CD4-positive, alpha-beta T cell treated with Interleukin-2 at 100 ng/mL for 4 hours (primary cell): Measurements from ENCODE around the gene CHD9NB.
"Not testable (repeated sequence)": the region's sequence is repeated elsewhere in the genome, so short reads cannot be mapped to it uniquely, and the experiment has no call there.

Experiments used
- DNase-seq: peaks from one replicate; pipeline ENCODE4 v3.0.0-alpha.2; 2020; ENCODE audit warnings: low spot score

Gene CHD9NB

DNA sequence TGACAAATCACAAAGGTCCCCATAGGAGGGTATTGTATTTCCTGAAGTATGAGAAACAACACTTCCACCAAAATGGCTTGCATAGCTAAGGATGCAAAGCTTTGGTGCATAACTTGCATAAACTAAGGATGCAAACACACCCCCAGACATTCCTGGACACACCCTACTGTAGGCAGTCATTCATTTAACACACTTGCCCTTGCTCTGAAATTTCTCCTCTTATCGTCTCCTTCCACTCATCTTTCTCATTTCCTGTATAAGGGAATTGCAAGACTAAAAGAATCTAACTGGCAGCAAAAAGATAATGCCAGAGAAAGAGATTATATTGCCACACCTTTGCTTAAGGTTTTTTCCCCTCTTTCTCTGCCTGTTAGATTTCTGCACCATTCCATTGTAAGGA is 30.4 kb upstream of the CHD9NB start:
- DNase-seq: no peak

DNA sequence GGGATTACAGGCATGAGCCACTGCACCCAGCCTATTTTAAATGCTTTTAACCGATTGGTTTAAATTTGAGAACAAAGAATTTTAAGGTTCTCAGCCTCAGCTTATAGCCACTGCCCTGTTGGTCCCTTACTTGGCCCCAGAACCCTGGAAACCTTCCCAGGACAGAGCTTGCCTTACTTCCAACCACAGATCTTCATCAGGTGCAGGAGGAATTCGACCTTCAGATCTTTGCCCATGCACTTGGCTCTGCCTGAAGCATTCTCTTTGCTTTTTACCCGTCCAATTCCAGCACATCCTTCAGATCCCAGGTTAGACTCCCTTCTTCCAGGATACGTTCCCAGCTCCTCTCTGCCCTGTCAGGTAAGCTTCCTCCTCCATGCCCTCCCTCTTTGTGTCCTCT is 29.8 kb upstream of the CHD9NB start:
- no peak for DNase-seq

DNA sequence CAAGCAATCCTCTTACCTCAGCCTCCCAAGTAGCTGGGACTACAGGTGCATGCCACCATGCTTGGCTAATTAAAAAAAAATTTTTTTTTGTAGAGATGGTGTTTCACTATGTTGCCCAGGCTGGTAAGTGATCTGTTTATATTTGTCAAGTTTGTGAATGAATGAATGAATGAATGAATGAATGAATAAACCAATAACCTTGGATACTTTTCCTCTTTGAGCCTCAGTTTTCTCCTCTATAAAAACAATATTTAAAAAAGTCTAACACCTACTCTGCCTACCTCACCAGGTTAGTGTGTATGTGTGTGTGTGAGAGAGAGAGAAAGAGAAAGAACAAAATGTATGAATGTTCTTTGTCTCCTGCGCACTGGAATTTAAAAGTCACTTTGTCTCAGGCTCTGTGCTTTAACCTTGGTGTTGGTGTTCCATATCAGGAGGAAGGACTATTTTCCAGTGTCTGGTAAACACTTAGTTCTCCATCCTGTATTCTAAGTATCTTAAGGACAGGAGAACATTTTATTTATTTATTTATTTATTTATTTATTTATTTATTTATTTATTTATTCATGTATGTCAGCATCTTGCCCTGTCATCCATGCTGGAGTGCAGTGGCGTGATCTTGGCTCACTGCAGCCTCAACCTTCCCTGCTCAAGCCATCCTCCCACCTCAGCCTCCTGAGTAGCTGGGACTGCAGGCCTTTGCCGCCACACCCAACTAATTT is 29.1 kb upstream of the CHD9NB start:
- DNase-seq: no peak

DNA sequence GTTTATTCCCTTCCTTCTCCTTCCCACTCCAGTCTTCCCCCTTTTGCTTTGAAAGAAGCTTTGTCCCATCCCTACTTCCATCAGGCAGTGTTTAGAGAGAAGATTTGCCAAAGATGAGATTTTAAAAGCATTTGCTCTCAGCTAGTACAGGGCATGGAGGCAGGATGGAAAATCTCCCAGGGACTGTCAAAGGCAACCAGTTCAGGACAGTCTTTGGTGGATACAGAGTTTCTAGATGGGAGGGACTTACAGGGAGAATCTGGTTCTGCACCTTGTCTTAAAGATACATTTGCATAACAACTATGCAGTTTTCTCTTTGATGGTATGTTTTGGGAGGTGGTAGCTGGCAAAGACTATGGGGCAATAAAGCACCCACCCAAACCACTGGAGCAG is 28.3 kb upstream of the CHD9NB start:
- no peak for DNase-seq

DNA sequence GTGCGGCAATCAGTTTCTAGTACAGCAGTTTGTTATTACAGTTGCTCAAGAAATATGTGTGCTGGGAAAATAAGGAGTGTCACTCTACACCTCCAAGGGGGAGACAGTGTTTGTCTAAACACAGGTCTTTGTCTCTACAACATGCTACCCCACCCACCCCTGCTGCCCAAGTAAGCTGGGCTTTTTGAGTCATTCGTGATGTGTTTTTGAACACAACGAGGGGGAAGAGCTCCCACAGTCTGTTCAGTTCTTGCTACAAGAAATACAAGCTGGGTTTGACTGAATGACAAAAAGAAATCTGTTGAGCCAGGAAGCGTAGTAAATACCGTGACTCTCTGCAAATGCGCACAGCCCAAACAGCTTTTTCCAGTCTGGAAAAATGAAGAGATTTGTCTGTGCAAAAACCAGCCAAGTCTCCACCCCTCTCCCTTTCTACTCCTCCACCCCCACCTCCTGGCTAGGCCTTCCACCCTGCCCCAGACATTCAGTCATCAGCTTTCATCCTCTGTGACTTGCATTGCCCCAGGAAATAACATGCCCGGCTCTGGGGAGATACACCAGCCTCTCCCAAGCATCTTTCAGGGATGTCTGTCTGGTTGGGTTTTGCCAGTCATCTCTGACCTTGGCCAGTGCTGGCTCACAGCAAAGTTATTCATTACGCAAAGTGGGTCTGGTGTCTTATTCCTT is 27.8 kb upstream of the CHD9NB start:
- no peak for DNase-seq

DNA sequence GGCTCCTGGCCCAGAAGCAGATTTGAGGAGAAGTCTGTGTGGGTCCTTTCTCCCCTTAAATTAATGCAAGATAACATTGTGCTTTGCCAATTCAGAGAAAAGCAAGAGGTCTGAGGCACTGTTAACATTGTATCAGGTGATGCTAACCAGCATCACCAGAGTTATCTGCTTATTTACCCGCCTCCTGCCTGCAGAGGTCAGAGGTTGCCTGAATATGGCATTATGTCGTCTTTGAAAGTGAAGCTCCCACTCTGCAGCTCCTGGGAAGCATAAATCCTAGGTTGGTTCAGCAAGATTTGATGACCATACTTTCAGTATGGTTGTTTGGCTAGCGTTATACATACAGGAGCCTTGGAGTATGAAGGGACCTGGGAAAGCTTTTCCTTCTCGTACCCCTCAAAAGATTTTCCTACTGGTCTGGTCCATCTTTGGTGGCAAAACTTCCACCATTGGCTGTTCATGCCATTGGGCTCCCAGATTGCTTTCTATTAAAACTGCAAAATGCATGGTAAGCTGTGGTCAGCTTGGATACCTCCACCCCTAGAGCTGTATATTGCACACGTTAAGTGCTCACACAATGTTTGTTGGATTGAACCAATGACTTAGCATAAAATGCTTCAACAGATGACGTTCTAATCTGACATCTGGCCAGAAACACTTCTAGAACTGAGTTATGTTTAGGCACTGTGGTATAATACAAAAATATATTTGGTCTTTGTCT is 26.2 kb upstream of the CHD9NB start:
- DNase-seq: no peak

DNA sequence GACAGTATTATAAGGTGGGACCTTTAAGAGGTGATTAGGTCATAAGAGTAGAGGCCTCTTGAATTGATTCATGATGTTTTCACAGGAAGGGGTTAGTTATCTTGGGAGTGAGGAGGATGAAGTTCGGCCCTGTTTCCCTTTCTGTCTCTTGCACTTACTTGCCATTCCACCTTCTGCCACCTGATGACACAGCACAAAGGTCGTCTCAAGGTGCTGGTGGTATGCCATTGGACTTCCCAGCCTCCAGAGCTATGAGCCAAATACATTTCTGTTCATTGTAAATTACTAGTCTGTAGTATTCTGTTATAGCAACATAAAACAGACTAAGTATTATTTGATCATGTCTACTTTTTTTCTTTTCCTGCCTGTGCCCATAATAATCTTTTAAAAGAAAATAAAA is 25.6 kb upstream of the CHD9NB start:
- DNase-seq: no peak

DNA sequence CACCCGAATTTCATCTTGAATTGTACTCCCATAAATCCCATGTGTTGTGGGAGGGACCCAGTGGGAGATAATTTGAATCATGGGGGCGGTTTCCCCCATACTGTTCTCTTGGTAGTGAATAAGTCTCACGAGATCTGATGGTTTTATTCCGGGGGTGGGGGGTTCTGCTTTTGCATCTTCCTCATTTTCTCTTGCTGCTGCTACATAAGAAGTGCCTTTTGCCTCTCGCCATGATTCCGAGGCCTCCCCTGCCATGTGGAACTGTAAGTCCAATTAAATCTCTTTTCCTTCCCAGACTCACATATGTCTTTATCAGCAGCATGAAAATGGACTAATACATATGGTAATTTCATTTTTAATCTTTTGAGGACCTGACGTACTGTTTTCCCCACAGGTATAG is 22.8 kb upstream of the CHD9NB start:
- DNase-seq: not testable (repeated sequence)

DNA sequence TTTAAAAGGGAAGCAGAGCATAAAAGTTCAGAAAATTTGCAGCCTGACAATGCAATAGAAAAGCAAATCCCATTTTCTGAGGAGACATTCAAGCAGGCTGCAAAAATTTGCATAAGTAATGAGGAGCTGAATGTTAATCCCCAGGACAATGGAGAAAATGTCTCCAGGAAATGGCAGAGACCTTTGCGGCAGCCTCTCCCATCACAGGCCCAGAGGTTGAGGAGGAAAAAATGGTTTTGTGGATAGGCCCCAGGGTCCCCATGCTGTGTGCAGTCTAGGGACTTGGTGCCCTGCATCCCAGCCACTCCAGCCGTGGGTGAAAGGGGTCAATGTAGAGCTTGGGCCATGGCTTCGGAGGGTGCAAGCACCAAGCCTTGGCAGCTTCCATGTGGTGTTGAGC is 21.6 kb upstream of the CHD9NB start:
- not testable (repeated sequence) for DNase-seq

DNA sequence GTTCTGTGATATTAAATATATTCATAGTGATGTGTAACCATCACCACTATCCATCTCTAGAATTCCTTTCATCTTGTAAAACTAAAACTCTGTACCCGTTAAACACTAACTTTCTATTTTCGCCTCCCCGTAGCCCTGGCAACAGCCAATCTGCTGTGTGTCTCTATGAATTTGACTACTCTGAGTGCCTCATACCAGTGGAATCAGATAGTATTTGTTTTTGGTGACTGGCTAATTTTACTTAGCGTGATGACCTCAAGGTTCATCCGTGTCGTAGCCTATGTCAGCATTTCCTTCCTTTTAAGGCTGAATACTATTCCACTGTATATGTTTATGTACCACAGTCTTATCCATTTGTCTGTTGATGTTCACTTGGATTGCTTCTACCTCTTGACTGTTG is 20.3 kb upstream of the CHD9NB start:
- no peak for DNase-seq

DNA sequence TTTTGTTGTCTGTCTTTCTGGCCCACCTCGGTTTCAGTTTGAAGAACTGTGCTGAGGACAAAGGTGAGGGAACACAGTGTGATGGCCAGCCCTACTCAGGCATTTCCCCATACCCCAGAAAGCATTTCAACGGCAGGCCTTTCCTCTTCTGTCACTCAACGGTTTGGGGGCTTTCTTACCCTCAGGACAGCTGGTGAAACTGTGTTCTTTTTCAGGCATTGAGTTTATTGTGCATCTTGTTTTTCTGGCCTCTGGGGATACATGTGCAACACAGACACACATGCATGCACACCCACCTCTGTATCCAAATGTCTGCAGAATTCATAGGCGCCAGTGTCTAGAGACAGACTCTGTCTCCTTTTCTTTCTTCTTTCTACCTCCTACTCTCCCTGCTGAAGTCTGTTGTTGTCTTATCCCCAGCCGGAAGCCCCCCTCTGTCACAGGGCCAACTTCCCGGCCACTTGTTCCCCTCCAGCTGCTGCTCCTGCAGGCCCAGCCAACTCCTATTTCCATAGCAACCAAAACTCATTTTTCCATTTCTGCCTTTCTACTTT is 19.1 kb upstream of the CHD9NB start:
- no peak for DNase-seq

DNA sequence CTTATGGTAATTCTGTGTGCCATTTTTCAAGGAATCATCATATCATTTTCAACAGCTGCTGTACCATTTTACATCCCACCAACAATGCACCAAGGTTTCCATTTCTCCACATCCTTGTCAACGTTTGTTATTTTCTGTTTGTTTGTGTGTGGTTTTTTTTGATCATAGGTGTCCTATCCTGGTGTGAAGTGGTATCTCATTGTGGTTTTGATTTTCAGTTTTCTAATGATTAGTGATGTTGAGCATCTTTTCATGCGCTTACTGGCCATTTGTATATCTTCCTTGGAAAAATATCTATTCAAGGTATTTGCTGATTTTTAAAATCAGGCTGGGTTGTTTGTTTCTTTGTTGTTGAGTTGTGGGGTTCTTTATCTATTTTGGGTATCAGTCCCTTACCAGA is 17.1 kb upstream of the CHD9NB start:
- DNase-seq: no peak

DNA sequence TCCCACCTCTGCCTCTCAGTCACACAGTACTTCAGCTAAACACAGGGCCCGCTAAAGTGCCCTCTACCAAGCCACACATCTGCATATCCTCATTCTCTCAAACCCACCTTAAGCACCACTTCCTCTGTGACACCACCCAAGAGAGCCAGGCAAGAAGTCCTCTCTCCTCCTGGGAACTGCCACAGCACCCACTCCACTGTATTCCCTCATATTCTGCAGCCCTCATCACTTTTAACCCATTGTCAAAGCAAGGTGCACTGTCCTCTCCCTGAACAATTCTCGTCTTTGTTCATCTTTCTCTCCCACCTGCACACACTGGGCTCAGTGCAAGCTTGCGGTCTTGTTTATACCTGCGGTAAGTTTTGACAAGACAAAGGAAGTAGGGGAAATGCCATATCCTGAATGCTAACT is 15.7 kb upstream of the CHD9NB start:
- DNase-seq: peak; percentile 22

DNA sequence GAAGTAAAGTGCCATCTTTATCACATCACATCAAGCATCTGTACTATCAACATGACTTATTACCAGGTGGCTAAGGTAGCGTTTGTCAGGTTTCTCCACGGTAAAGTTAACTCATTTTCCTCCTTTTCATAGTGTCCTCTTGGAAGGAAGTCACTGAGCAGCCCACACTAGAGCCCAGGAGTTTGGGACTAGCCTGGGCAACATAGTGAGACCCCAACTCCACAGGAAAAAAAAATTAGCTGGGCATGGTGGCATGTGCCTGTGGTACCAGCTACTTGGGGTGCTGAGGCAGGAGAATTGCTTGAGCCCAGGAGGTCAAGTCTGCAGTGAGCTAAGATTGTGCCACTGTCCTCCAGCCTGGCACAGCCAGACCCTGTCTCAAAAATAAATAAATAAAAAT is 15.0 kb upstream of the CHD9NB start:
- no peak for DNase-seq

DNA sequence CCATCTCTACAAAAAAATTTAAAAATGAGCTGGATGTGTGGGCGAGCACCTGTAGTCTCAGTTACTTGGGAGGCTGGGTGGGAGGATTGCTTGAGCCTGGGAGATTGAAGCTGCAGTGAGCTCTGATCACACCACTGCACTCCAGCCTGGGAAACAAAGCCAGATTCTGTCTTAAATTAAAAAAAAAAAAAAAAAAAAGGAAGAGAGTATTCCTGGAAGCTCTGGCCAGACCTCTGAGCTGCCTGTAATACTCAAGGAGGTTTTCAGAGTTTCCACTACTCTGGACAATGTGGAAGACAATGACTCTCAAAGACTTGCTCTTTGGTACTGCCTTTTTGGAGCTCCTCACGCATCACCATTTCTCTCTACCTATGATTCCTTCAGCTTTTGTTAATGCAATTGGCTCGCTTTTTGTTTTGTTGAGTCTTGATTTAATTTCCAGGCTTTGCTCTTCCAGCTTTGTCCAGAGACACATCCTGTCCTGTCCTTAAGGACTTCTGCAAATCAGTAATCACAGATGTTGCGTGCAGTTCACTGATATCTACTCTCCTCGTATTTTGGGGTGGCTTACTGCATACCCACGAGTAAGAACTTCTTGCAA is 12.9 kb upstream of the CHD9NB start:
- no peak for DNase-seq

DNA sequence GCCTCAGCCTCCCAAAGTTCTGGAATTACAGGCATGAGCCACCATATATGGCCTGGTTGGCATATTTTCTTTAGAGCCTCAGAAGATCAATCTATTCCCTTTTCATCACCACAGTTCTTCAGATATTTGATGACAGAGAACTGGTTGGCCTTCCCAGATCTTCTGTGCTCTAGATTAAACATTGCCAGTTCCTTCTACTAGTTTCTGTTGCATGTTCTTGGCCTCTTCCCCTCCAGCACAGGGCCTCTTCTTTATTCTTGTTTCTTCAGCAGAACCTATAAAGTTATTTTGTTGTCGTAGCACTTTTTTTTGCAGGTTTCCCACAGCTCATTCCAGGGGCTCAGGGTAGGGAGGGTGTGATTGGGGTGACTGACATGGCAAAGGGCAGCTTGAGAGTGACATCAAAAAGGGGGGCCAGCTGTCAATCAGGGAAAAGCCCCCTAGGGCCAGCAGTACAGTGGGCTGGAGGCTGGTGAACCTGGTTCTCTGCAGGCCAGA is 11.4 kb upstream of the CHD9NB start:
- no peak for DNase-seq

DNA sequence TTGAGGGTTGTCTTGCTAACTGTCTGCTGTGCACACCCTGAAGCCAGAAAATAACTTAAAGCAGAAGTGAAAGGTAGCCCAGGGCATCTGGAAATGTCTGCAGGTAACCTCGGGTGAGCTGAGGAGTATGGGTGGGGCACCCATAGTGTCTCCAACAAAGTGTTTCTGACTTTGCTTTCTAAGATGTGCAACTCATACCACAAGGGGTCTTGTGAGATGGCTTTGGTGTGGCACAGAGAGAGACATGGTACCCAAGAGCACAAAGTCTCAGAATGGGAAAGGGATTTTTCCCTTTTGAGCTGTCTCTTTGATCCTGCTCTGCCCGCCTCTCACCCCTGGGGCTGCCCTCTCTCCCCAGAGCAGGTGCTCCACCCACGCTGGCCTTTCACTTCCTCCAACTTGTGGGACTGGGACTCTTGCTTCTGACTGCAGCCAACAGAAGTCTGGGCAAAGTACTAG is 9.0 kb upstream of the CHD9NB start:
- peak; percentile 8 for DNase-seq

DNA sequence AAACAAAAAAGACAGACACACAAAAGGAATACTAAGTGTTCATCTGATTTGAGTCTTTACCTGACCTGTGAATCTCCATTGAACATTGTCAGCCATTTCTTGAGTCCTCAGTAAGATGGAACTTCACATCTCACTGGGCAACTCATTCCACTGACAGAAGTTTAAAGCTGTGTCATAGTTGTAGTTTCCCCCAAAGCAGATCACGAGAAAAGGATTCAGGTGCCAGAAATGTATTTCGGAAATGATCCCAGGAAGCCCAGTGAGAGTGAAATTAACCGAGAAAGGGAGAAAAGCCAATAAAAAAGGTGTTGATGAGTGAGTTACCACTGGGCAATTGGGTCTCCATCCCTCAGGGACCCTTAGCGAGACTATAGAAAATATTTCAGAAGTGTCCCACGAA is 8.6 kb upstream of the CHD9NB start:
- DNase-seq: no peak

DNA sequence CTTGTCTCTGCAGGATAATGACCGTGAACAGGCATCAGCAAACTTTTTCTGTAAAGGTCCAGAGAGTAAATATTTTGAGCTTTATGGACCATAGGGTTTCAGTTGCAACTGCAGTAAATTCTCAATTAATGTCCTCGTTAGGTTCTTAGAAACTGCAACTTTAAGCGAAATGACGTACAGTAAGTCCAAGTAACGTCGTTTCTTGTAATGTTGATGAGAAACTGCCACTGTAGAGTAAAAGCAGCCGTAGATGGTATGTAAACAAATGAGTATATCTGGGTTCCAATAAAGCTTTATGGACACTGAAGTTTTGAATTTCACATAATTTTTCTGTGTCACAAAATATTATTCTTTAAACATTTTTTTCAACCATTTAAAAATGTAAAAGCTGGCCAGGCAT is 7.0 kb upstream of the CHD9NB start:
- no peak for DNase-seq

DNA sequence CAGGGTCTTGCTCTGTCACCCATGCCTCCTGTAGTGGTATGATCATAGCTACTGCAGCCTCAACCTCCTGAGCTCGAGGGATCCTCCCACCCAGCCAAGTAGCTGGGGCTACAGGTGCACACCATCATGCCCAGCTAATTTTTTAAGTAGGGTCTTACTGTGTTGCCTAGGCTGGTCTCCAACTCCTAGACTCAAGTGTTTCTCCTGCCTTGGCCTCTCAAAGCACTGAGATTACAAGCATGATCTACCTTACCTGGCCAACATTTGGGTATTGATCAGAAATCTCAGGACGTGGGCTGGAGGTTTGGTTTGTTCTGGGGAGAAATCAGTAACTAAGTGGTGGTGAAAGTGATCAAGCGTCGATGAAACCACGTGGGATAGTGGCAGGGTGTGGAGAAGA is 6.2 kb upstream of the CHD9NB start:
- DNase-seq: no peak

DNA sequence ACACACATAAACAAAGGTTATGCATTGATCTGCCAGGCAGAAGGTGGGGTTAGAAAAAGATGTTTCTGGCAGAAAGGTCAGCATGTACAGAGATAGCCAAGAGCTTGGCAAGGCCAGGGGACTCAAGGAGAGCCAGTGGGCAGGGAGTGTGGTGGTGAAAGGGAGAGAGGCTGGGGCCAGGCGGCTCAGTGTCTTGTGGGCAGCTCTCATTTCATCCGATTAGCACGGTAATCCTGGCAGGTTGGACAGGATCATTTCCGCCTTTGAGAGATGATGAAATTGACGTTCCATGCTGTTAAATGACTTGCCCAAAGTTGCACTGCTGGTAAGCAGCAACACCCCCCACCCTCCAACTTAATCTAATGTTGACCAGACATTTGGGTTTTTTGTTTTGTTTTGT is 5.7 kb upstream of the CHD9NB start:
- DNase-seq: no peak

DNA sequence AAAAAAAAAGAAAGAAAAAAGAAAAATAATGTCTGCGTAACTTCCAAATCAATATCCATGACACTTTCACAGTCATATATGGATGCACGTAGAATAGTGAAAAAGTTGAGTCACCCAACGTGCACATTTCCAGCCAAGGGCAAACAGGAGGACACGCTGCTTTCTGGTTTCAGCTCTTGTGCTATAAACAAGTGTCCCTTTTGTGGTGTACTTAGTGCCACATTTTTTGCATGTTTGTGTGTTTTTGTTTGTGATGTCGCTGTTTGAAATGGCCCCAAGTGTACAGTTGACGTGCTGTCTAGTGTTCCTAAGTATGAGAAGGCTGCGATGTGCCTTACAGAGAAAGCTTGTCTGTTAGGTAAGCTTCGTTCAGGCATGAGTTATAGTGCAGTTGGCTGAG is 5.0 kb upstream of the CHD9NB start:
- no peak for DNase-seq
